Measurements from ENCODE around the gene INSIG1. TPM values are rescaled to one million over a fixed set of nuclear protein-coding genes. Genes with fewer than 3 reads are reported as not detected.

INSIG1 gene
- total RNA-seq (2014; rRNA removed; shearing (Covaris generic)), result 183 and 213 TPM in 2 replicates

DNA sequence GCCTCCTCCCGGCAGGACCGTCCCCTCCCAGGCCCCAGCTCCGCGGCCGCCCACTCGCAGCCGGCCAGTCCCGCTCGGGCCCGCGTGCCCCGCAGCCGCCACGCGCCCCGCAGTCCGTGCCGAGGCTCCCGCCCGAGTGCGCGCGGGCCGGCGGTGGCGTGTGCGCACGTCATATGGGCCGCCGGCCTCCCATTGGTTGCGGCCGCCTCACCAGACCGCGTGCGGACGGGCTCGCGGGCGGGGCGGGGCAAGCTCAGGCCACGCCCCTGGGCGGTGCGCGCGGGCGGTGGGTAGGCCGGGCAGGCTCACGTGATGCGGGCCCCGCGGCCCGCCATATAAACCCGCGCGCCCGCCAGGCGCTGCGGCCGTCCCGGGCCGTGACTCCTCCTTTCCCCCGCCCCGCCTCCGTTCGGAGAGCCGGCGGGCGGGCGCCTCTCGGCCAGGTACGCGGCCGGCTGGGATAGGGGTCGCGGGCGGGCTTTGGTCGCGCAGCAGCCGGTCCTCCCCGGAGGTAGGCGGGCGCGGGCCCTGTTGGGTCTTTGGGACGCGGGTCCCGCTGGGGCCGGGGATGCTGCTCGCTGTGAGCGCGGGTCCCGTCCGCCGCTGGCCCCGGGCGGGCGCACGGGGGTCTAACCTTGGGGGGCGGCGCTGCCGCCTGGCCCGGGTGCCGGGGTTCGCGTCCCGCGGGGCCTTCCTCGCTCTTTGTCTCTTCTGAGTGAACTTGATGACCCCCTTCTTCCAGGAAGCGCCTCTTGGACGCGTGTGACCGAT is at the start of gene INSIG1:
Gene INSIG1, plus strand, starts transcription at position 362 of the 771 bp plus-strand sequence. Its CDS starts 408 bp downstream, at position 770.
- peak; percentile 90 for DNase-seq (ENCODE audit: low spot score)

GRCh38 chr7:155248366-155248756 is 49.3 kb upstream of the INSIG1 start:
- no peak for DNase-seq (ENCODE audit: low spot score)

DNA sequence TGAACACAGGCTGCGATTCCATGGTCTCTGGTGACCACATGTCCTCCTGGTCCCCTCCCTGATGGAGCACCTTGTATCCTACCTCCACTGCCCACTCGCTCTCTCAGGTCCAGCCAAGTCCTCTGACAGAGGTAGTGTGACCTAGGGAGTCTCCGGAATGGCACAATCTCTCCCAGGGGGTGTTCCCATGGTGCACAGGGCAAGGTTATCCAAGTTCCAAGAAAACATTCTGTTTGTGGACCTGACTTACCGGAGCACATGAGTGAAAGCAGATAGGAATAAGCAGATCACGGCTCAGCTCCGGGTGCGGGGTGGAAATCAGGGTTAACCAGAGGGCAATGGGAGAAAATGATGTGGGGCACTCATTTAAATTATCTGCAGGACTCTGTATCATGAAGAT is 45.8 kb upstream of the INSIG1 start:
- no peak for DNase-seq (ENCODE audit: low spot score)

GRCh38 chr7:155252444-155252887 is 45.2 kb upstream of the INSIG1 start:
- DNase-seq (ENCODE audit: low spot score), result no peak

DNA sequence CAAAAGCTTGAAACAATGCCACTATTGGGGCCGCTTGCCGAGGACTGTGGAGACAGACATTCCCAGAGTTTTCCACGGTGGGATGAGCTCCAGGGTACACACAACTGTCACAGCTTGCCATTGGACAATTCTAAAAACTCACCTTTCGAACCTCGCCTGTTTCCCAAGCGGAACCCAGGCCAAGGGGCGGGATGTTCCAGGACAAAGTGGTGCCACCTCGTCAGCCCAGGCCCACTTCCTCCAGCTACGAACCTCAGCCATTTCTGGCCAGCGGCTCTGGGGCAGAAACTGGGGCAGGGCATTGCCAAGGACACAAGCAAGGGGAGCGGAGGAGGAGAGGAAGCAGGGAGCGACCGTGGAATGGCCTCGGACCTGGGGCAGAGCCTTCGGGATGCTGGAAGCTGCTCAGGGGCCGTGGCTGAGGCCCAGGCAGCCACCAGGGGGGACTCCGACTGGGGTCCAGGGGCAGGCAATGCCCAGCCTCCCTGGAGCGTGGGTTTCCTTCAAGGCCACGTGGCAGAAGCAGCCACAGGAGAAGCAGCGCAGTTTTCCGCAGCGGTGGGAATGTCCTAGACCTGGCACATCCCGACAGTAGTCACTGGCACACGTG is 44.7 kb upstream of the INSIG1 start:
- no peak for DNase-seq (ENCODE audit: low spot score)

GRCh38 chr7:155254018-155254417 is 43.7 kb upstream of the INSIG1 start:
- DNase-seq (ENCODE audit: low spot score), result no peak

GRCh38 chr7:155255071-155255470 is 42.6 kb upstream of the INSIG1 start:
- DNase-seq (ENCODE audit: low spot score), result no peak

GRCh38 chr7:155255621-155256020 is 42.1 kb upstream of the INSIG1 start:
- no peak for DNase-seq (ENCODE audit: low spot score)

GRCh38 chr7:155256081-155256760 is 41.5 kb upstream of the INSIG1 start:
- DNase-seq (ENCODE audit: low spot score), result no peak

DNA sequence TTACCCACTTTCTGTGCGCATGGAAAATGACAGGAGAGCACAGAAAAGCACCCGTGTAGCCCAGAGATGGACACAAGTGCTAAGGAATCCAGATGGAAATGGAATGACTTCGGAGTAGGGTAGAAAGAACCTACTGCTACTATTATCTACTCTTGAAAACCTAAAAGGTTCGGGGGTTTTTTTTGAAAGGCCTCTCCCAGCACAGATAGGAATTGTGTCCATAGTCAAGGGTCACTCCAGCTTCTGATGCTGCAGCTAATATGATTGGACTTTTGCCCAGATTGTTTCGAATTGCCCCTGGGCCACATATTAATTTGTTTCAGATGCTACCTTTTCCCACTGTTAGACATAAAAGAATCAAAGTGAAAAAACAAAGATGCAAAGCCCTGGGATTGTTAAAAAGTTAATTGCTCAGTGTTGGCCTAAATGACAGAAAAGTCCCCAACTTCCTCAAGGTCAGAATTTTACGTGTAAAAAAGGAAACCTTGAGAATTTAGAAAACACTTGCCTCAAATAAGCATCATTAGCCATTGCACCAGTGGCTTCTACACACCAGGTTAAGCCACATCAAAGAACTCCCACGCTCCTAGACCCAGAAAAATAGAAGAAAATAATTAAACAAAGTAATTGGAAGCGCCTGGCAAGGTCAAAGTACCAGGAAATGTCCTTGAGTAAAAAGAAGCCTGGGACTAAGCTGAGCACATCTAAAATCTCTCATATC is 40.8 kb upstream of the INSIG1 start:
- no peak for DNase-seq (ENCODE audit: low spot score)

DNA sequence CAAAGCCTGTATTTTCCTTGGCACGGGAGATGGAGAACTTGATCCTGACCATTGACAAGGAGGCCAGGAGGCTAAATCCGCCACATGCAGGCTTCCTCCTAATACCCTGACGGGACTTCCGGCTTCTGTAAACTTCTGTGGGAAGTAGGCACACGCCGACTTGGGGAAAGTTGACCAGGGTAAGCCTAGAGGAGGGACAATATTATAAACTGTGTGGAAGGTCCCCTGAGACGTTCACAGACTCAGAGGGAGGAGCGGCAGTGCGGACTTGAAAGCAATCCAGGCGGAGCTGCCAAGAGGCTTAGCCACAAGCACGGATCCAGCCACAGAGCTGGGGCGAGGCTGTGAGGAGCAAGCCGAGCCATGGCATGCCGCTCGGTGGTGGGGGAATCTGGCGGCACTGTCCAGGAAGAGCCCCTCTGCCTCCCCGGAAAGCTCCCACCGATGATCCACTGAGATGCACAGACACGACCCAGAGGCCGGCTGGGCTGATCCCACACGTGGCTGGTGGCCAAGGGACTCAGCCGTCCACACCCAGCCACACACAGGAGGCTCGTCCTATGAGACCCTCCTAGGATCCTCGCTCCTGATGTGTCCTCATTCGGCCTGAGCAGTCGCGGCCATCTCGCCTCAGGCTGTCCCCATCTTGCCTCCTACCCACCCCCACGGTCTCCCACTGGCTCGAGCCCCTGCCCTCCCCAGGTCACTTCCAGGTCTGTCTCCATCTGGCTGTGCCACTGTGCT is 40.0 kb upstream of the INSIG1 start:
- DNase-seq (ENCODE audit: low spot score), result peak; percentile 98

DNA sequence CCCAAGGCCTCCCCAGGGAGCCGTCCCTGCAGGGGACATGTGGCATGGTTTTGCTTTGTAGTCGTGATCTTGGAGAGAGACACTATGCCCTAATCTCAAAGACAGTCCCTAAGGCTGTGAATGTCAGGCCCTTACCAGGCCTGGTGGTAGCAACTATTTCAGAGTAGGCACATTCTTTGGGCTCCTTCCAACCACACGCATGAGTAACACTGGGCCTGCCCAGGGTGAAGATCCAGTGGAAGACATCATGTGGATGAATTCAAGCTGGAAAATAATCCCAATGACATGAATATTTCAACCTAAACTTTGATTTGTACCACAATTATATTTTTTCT is 39.5 kb upstream of the INSIG1 start:
- DNase-seq (ENCODE audit: low spot score), result peak; percentile 97

DNA sequence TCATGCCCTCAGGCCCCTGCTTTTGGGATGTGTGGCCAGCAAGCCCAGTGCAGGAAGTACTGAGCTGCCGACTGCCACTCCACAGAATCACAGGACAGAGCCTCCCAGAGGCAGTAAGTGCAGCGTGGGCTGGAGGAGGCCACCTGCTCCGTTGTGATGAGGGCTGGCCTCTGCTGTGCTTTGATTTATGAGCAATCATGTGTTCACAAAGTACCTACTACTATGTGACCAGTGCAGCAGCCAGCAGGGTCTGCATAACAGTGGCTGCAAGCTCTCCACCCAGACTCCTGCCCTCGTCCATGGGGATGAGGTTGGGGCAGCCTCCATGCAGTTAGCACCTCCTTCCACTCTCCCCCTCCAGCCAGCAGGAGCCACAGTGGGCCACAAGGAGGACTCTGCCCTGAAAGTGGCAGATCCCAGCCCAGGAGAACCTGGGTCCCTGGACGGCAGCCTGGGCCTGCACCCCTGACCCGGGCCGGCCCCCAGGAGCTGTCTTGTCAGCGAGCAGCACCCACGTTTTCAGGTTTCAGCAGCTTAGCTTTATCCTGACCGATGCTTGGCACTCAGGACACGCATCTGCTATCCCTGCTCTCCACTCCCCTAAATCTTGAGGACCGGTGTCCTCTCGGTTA is 37.7 kb upstream of the INSIG1 start:
- no peak for DNase-seq (ENCODE audit: low spot score)

- no peak for DNase-seq (ENCODE audit: low spot score)
Observed at GRCh38 chr7:155260498-155260872, 37.2 kb upstream of the INSIG1 start.

DNA sequence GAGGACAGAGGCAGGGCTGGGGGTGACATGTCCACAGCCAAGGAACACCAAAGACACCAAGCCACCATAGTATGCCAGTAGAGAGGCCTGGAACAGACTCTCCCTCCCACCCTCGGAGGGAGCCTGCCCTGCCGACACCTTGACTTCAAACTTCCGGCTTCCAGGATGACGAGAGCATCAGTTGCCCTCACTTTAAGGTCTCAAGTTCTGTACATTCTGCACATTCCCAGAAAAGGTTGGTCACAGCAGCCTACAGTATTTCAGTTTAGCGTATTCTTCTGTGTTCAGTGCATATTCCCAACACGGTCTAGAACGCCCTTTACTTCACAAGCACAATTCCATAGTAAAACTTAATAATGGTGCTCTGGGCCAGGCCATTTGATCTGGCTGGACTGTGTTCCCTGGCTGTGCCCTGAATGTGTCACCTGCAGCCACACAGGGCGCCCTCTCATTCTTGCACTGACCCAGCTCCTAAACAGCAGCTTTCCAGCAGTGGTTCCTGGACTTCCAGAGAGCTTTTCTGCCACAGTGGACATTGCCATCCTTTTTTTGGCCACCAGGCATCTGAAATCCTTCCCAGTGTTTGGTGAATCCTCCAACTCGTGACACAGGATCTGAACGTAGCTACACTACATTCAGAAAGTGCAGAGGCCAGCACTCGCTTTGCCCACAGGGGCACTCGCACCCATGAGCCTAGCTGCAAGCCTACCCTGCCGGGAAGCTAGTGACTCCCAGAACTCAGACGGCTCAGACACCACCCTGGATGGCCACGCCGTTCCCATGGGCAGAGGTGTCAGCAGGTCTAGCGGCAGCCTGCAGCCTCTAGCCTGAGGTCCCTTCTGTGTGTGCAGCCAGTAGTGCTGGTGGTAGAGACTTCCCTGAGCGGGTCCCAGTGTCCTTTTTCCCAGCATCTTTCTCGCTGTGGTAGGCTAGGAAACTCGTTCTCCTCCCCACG is 36.4 kb upstream of the INSIG1 start:
- DNase-seq (ENCODE audit: low spot score), result no peak

- DNase-seq (ENCODE audit: low spot score), result no peak
Observed at GRCh38 chr7:155262031-155262430, 35.6 kb upstream of the INSIG1 start.

DNA sequence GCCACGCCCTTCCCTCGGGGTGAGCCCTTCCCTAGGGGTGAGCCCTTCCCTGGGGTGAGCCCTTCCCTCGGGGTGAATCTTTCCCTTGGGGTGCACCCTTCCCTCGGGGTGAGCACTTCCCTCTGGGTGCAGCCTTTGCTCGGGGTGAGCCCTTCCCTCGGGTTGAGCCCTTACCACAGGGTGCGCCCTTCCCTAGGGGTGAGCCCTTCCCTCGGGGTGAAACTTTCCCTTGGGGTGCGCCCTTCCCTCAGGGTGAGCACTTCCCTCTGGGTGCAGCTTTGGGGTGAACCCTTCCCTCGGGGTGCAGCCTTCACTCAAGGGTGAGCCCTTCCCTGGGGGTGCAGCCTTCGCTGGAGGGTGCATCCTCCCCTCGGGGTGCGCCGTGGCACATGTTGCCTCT is 34.6 kb upstream of the INSIG1 start:
- no peak for DNase-seq (ENCODE audit: low spot score)

DNA sequence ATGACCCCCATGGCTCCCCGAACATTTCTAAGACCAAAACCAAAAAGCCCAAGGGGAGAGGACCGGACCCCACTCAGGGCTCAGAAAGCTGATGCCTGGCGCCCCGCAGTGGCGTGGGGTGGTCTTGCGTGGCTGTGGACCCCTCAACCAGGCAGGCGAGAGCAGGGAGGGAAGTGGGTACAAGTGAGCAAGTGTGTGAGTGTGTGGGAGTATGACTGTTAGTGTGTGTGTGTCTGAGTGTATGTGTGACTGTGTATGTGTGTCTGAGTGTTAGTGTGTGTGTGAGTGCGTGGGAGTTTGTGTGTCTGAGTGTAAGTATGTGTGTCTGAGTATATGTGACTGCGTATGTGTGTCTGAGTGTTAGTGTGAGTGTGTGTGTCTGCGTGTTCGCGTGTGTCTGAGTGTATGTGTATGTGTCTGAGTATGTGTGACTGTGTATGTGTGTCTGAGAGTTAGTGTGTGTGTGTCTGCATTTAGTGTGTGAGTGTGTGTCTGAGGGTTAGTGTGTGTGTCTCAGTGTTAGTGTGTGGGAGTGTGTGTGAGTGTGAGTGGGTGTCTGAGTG is 34.0 kb upstream of the INSIG1 start:
- DNase-seq (ENCODE audit: low spot score), result no peak

DNA sequence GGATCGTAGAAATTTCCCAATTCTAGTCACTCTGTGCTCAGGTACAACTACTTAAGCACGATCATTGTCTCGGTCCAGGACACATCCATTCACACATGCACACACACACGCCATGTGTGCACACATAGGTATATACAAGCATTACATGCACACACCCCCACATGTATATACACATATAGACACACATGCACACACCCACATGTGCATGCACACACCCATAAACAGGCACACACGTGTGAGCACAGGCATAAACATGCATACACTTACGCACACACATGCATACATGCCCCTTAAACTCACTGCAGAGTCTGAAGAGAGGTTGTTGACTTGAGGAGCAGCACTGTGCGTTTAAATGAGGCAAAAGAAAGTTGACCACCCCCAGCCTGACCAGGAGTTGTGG is 32.5 kb upstream of the INSIG1 start:
- no peak for DNase-seq (ENCODE audit: low spot score)

- DNase-seq (ENCODE audit: low spot score), result no peak
Observed at GRCh38 chr7:155265961-155266360, 31.7 kb upstream of the INSIG1 start.
